HG03064 (cell line): Measurements from ENCODE around the gene SLC35E2B.
A peak's percentile ranks its signal among the peaks of the same experiment; 100 is the strongest.

Source experiments
- ATAC-seq: cut with Tn5 transposase; IDR thresholded peaks from one replicate; pipeline ENCODE4 v1.9.1; 2021; ENCODE audit warnings: low read depth; ENCODE audit not compliant: unreplicated experiment

Gene SLC35E2B

GRCh38 chr1:1615256-1616044 lies 77.1 kb downstream of the SLC35E2B start, which contains the start of gene MIB2:
Gene MIB2, plus strand, starts transcription at chr1:1615500. Its CDS starts 7,953 bp downstream, at chr1:1623453.
- ATAC-seq, result peak; percentile 72

DNA sequence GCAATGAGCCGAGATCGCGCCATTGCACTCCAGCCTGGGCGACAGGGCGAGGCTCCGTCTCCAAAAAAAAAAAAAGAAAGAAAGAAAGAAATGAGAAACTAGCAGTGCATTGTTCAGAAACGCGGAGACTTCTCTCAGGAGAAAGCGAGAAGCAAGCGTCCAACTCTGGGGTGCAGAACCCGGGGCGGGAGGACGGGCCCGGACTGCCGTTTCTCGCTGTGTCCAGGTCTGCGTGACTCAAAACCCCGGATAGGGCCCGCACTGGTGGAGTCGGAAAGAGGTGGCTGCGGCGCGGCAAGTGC lies 77.7 kb downstream of the SLC35E2B start:
- ATAC-seq, result no peak

DNA sequence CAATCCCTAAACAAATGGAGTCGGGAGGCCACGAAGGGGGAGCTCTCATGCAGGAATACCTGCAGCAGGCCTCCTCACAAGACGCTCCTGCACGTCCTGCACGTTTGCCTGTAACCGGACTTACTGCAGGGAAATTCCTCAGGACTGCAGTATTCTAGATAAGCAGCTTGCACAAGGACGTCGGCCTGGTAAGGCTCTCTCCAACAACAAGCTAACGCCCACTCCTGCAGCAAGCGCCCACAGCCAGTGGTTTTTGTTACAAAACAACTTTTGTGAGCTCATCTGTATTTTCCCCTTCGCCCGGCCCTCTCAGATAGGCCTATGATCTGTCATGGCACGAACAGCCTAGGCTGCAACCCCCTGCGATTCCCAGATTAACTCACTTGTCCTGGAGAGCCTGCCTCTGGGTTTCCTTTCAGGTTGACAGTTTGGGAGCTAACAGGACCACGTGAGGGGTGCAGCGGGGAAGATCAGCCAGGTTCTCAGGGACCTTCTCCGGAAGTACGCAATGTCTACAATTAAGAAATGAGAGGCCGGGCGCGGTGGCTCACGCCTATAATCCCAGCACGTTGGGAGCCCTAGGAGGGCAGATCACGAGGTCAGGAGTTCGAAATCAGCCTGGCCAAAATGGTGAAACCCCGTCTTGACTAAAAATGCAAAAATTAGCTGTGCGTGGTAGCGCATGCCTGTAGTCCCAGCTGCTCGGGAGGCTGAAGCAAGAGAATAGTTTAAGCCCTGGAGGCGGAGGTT lies 78.2 kb downstream of the SLC35E2B start:
- no peak for ATAC-seq

DNA sequence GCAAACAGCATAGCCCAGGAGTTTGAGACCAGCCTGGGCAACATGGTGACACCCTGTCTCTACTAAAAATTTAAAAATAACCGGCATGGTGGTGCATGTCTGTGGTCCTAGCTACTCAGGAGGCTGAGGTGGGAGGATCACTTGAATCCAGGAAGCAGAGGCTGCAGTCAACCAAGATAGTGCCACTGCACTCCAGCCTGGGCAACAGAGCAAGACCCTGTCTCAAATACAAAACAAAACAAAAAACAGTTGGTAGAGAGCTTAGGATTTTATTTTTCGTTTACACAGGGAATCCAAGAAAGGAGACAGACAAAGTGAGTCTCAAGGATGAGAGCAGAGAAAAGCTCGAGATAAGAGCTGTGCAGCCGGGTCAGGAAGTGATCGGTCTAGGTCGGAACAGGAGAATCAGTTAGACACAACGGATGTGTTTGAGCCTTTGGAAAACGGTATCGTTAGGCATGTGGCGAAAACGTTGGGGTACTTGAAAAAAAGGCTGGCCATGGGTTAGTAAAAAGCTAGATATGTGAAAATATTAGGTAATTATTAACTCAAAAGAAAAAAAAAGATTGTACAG lies 79.0 kb downstream of the SLC35E2B start:
- ATAC-seq, result no peak

DNA sequence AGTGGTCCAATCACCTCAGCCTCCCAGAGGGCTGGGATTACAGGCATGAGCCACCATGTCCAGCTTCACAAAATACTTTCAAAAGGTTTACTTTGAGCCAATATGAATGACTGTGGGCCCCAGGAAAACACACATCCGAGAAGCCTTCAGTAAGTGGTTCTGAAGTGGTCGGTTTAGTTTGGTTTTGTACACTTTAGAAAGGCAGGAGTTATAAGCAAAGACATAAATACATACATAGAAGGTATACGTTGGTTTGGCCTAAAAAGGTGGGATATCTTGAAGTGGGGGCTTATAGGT lies 80.5 kb downstream of the SLC35E2B start:
- ATAC-seq, result no peak

- ATAC-seq, result no peak
Measured at GRCh38 chr1:1610796-1611195, 81.8 kb downstream of the SLC35E2B start.

GRCh38 chr1:1609822-1610485 lies 82.6 kb downstream of the SLC35E2B start:
- ATAC-seq, result no peak
